ENCODE results near the gene PBXIP1.

The PBXIP1 gene

GRCh38 chr1:154902938-154903566 lies 52.8 kb downstream of the PBXIP1 start:
- H3K27ac ChIP-seq = no peak overlapping the region
- TF ChIP-seq CTCF (IDR thresholded peaks at IDR 0.05) (no peak), ZFX (IDR thresholded peaks at IDR 0.05; ENCODE audit: borderline replicate concordance) (no peak)

- TF ChIP-seq ZFX (IDR thresholded peaks at IDR 0.05; ENCODE audit: borderline replicate concordance) = no peak
- TF ChIP-seq CTCF (IDR thresholded peaks at IDR 0.05) = no peak
- H3K27ac ChIP-seq = no peak overlapping the region
Observed at GRCh38 chr1:154901591-154901990, 54.3 kb downstream of the PBXIP1 start.

DNA sequence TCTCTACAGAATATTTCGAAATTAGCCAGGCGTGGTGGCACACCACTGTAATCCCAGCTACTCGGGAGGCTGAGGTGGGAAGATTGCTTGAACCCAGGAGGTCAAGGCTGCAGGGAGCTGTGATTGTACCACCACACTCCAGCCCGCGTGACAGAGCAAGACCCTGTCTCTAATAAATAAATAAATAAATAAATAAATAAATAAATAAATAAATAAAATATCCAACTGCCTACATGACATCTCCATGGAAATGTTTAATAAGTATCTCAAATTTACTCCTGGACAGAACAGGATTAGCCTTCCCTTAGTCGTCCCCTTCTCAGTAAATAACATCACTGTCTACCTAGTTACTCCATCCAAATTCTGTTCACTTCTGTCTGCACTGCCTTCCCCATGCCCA lies 56.9 kb downstream of the PBXIP1 start:
- no peak overlapping the region for H3K27ac ChIP-seq
- TF ChIP-seq ZFX (IDR thresholded peaks at IDR 0.05; ENCODE audit: borderline replicate concordance) (no peak), CTCF (IDR thresholded peaks at IDR 0.05) (no peak)

DNA sequence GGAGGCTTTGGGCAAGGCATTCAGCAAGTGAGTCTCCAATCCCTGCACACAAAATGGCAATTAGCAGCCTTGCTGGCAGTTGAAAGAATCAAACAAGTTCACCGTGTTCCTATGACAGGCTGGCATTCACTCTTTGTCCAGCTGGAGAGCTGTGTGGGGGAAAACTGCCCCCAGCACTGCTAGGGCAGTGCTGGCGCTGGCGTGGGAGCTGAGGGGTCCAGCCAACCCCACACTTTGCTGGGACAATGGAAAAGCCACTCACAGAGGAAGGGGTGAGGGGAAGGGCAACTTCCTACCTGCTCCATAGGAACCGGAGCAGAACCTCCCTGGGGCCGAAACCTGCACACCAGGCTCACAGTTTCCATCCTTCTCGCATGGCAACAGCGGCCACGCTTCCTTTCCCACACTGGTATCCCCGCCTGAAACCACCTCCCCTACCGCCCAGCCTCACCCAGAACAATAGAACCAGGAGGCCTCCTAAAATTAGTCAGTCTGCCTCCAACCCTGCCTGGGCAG lies 59.1 kb downstream of the PBXIP1 start:
- H3K27ac ChIP-seq = no peak overlapping the region
- no peak for TF ChIP-seq ZFX (IDR thresholded peaks at IDR 0.05; ENCODE audit: borderline replicate concordance)
- no peak for TF ChIP-seq CTCF (IDR thresholded peaks at IDR 0.05)

DNA sequence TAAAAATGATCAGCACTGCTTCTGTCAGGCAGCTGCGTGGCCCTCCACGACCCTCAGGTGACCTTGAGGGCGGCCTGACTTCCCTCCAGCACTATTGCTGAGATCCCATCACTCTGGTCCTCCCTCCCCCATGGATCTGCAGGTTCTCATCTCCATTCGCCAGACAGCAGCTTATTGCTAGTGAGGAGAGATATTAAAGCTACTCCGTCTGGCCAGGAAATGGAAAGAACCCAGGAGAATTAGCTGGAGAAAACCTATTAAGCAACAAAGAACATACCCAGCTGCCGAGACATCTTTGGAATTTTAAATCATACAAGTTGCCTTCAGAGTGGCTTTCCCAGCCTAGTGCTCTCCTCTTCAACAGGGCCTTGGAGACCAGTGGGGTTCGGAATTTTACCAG lies 60.1 kb downstream of the PBXIP1 start:
- TF ChIP-seq CTCF (IDR thresholded peaks at IDR 0.05) = no peak
- TF ChIP-seq ZFX (IDR thresholded peaks at IDR 0.05; ENCODE audit: borderline replicate concordance) = no peak
- no peak overlapping the region for H3K27ac ChIP-seq

Data from 22Rv1 (cell line).